CD4-positive, CD25-positive, alpha-beta regulatory T cell (primary cell): ENCODE data around the gene SAC3D1. TPM values are rescaled to one million over a fixed set of nuclear protein-coding genes. Genes with fewer than 3 reads are reported as not detected.

Experiments used
- ATAC-seq, 2 donors: fragments of 150-1000 bp; cut with Tn5 transposase; one replicate each; pipeline ENCODE4 v1.10.0; 2021; ENCODE audit warnings: low read depth in 2 of 2, moderate number of reproducible peaks in 2 of 2, moderate library complexity in 1 of 2
- DNase-seq, 3 donors: peaks; one replicate each; pipeline versions ENCODE4 v3.0.0 to v3.0.0-alpha.2; 2012 to 2022; ENCODE audit warnings: mixed read lengths in 1 of 3
- H3K27ac ChIP-seq: one replicate; pipeline ENCODE4 v1.7.0; 2013; ENCODE audit warnings: mild to moderate bottlenecking, low read length; ENCODE audit not compliant: insufficient read depth, poor library complexity, severe bottlenecking
- H3K27me3 ChIP-seq: one replicate; pipeline ENCODE4 v1.7.0; 2013; ENCODE audit warnings: low read length; ENCODE audit not compliant: control insufficient read depth, insufficient read depth
- H3K36me3 ChIP-seq: one replicate; pipeline ENCODE4 v1.7.0; 2013; ENCODE audit warnings: mild to moderate bottlenecking, low read length, moderate library complexity; ENCODE audit not compliant: control insufficient read depth, insufficient read depth
- H3K4me1 ChIP-seq: 2 replicates; pipeline ENCODE4 v1.7.0; 2013; ENCODE audit warnings: mild to moderate bottlenecking, low read length; ENCODE audit not compliant: insufficient read depth, control insufficient read depth, poor library complexity, severe bottlenecking
- H3K4me3 ChIP-seq: one replicate; pipeline ENCODE4 v1.7.0; 2013; ENCODE audit warnings: low read depth, mild to moderate bottlenecking, low read length, moderate library complexity
- H3K9me3 ChIP-seq, 2 experiments: 1 replicate in 1 of 2; 2 replicates in 1 of 2; pipeline ENCODE4 v1.7.0; 2013; ENCODE audit warnings: low read length in 2 of 2, mild to moderate bottlenecking in 1 of 2, moderate library complexity in 1 of 2; ENCODE audit not compliant: control insufficient read depth in 2 of 2
- H3K27ac Mint-ChIP-seq, 3 donors: one replicate each; pipeline ENCODE4 v1.8.0; 2020 to 2022; ENCODE audit warnings: mild to moderate bottlenecking in 3 of 3, mixed read lengths in 3 of 3, moderate library complexity in 2 of 3
- H3K27me3 Mint-ChIP-seq: one replicate; pipeline ENCODE4 v1.8.0; 2022; ENCODE audit warnings: mild to moderate bottlenecking, mixed read lengths
- H3K36me3 Mint-ChIP-seq: one replicate; pipeline ENCODE4 v1.8.0; 2020; ENCODE audit warnings: mixed read lengths
- H3K4me1 Mint-ChIP-seq, 4 donors: one replicate each; pipeline ENCODE4 v1.8.0; 2020 to 2022; ENCODE audit warnings: mixed read lengths in 4 of 4, mild to moderate bottlenecking in 1 of 4
- H3K4me3 Mint-ChIP-seq, 4 donors: one replicate each; pipeline ENCODE4 v1.8.0; 2020 to 2022; ENCODE audit warnings: mild to moderate bottlenecking in 4 of 4, mixed read lengths in 4 of 4, moderate library complexity in 3 of 4
- H3K9me3 Mint-ChIP-seq, 7 donors: one replicate each; pipeline ENCODE4 v1.8.0; 2020 to 2022; ENCODE audit warnings: mixed read lengths in 7 of 7, mild to moderate bottlenecking in 3 of 7, moderate library complexity in 2 of 7
- polyA plus RNA-seq, 4 donors: library from polyadenylated mRNA; unstranded; fragments of 300-500 nt; fragmentation: Illumina TruSeq; gene quantifications; one replicate each; pipeline ENCODE4 v1.2.3, GENCODE V29; 2021
- total RNA-seq: library from RNA; stranded (reverse); gene quantifications from one replicate; pipeline ENCODE4 v1.2.3, GENCODE V29; 2022

Gene SAC3D1
- total and polyA plus RNA-seq, 5 donors from 2014 or later = 4.2 to 15.3 (median 12.8) TPM

- Mint-ChIP-seq H3K27me3 (peaks cover 7% of the 10 kb centered on the region), H3K27ac (no peak overlapping the region), H3K4me3 (no peak overlapping the region), H3K4me1 (peaks cover 0 to 4% (median 2%) of the 10 kb centered on the region in 4 donors), H3K9me3 (no peaks in the 10 kb centered on the region), H3K36me3 (no peaks in the 10 kb centered on the region)
- no peak for DNase-seq
- no peaks in the 10 kb centered on the region for H3K9me3 ChIP-seq
- H3K4me3 ChIP-seq = no peak overlapping the region
- no peaks in the 10 kb centered on the region for H3K4me1 ChIP-seq
- no peak overlapping the region for H3K27ac ChIP-seq
- H3K36me3 ChIP-seq = no peaks in the 10 kb centered on the region
- ATAC-seq = no peak
- no peaks in the 10 kb centered on the region for H3K27me3 ChIP-seq
Measured at GRCh38 chr11:65063532-65063931, 22.5 kb downstream of the SAC3D1 start.

GRCh38 chr11:65064847-65065240, 23.8 kb downstream of the SAC3D1 start:
- Histone ChIP-seq H3K27ac (no peak overlapping the region), H3K4me1 (no peaks in the 10 kb centered on the region), H3K4me3 (no peak overlapping the region), H3K9me3 (no peaks in the 10 kb centered on the region), H3K27me3 (no peaks in the 10 kb centered on the region), H3K36me3 (no peaks in the 10 kb centered on the region)
- H3K27me3 Mint-ChIP-seq = peaks cover 4% of the 10 kb centered on the region
- DNase-seq (no peak), ATAC-seq (no peak)
- H3K4me3 Mint-ChIP-seq = no peak overlapping the region
- peak overlapping the region in 1 of 3 donors; percentile 34 for H3K27ac Mint-ChIP-seq
- H3K4me1 Mint-ChIP-seq = peaks cover 0 to 4% (median 2%) of the 10 kb centered on the region in 4 donors
- no peaks in the 10 kb centered on the region for H3K36me3 Mint-ChIP-seq
- H3K9me3 Mint-ChIP-seq = no peaks in the 10 kb centered on the region

GRCh38 chr11:65065851-65066250, 24.8 kb downstream of the SAC3D1 start:
- ATAC-seq = no peak

GRCh38 chr11:65066315-65066714, 25.3 kb downstream of the SAC3D1 start:
- no peak overlapping the region for H3K27ac Mint-ChIP-seq
- Histone ChIP-seq H3K27me3 (no peaks in the 10 kb centered on the region), H3K36me3 (no peaks in the 10 kb centered on the region), H3K4me3 (no peak overlapping the region), H3K27ac (no peak overlapping the region), H3K9me3 (no peaks in the 10 kb centered on the region), H3K4me1 (no peaks in the 10 kb centered on the region)
- H3K4me3 Mint-ChIP-seq = no peak overlapping the region
- no peaks in the 10 kb centered on the region for H3K9me3 Mint-ChIP-seq
- no peaks in the 10 kb centered on the region for H3K4me1 Mint-ChIP-seq
- ATAC-seq (no peak), DNase-seq (no peak)
- H3K36me3 Mint-ChIP-seq = no peaks in the 10 kb centered on the region
- peaks cover 4% of the 10 kb centered on the region for H3K27me3 Mint-ChIP-seq

More at GRCh38 chr11:65065851-65066250, 24.8 kb downstream of the SAC3D1 start:
- no peaks in the 10 kb centered on the region for H3K36me3 Mint-ChIP-seq
- no peak for DNase-seq
- H3K4me1 Mint-ChIP-seq = peaks cover 0 to 2% (median 0%) of the 10 kb centered on the region in 4 donors
- H3K27me3 ChIP-seq = no peaks in the 10 kb centered on the region
- H3K4me1 ChIP-seq = no peaks in the 10 kb centered on the region
- H3K27ac ChIP-seq = no peak overlapping the region
- no peaks in the 10 kb centered on the region for H3K36me3 ChIP-seq
- H3K9me3 ChIP-seq = no peaks in the 10 kb centered on the region
- H3K4me3 ChIP-seq = no peak overlapping the region
- H3K27me3 Mint-ChIP-seq = peaks cover 4% of the 10 kb centered on the region
- H3K27ac Mint-ChIP-seq = no peak overlapping the region
- H3K9me3 Mint-ChIP-seq = no peaks in the 10 kb centered on the region
- H3K4me3 Mint-ChIP-seq = no peak overlapping the region

- no peaks in the 10 kb centered on the region for H3K9me3 Mint-ChIP-seq
- no peaks in the 10 kb centered on the region for H3K36me3 Mint-ChIP-seq
Measured at GRCh38 chr11:65066805-65067291, 25.8 kb downstream of the SAC3D1 start.

GRCh38 chr11:65067446-65067845, 26.4 kb downstream of the SAC3D1 start:
- H3K4me3 ChIP-seq = no peak overlapping the region
- H3K4me1 ChIP-seq = no peaks in the 10 kb centered on the region
- no peak for ATAC-seq
- H3K27ac ChIP-seq = no peak overlapping the region
- no peaks in the 10 kb centered on the region for H3K36me3 Mint-ChIP-seq
- H3K27me3 Mint-ChIP-seq = no peaks in the 10 kb centered on the region
- H3K36me3 ChIP-seq = no peaks in the 10 kb centered on the region
- H3K9me3 ChIP-seq = no peaks in the 10 kb centered on the region
- no peaks in the 10 kb centered on the region for H3K9me3 Mint-ChIP-seq
- no peak for DNase-seq
- no peaks in the 10 kb centered on the region for H3K27me3 ChIP-seq
- H3K4me1 Mint-ChIP-seq = no peaks in the 10 kb centered on the region
- H3K27ac Mint-ChIP-seq = no peak overlapping the region
- no peak overlapping the region for H3K4me3 Mint-ChIP-seq

More at GRCh38 chr11:65066805-65067291, 25.8 kb downstream of the SAC3D1 start:
- Histone ChIP-seq H3K27ac (no peak overlapping the region), H3K36me3 (no peaks in the 10 kb centered on the region), H3K9me3 (no peaks in the 10 kb centered on the region), H3K4me1 (no peaks in the 10 kb centered on the region), H3K27me3 (no peaks in the 10 kb centered on the region), H3K4me3 (no peak overlapping the region)
- Mint-ChIP-seq H3K27me3 (peaks cover 4% of the 10 kb centered on the region), H3K4me3 (no peak overlapping the region), H3K27ac (no peak overlapping the region), H3K4me1 (no peaks in the 10 kb centered on the region)
- DNase-seq (no peak), ATAC-seq (no peak)

GRCh38 chr11:65069217-65069616, 28.2 kb downstream of the SAC3D1 start:
- ATAC-seq = no peak
- H3K4me3 Mint-ChIP-seq = no peak overlapping the region
- no peak overlapping the region for H3K4me3 ChIP-seq
- H3K36me3 Mint-ChIP-seq = no peaks in the 10 kb centered on the region
- no peaks in the 10 kb centered on the region for H3K36me3 ChIP-seq
- no peaks in the 10 kb centered on the region for H3K27me3 ChIP-seq
- H3K9me3 Mint-ChIP-seq = no peaks in the 10 kb centered on the region
- H3K27me3 Mint-ChIP-seq = no peaks in the 10 kb centered on the region
- no peak overlapping the region for H3K27ac Mint-ChIP-seq
- no peak for DNase-seq
- H3K9me3 ChIP-seq = no peaks in the 10 kb centered on the region
- no peak overlapping the region for H3K27ac ChIP-seq
- no peaks in the 10 kb centered on the region for H3K4me1 ChIP-seq
- no peaks in the 10 kb centered on the region for H3K4me1 Mint-ChIP-seq

GRCh38 chr11:65071907-65072630, 31.1 kb downstream of the SAC3D1 start:
- peak overlapping the region in 1 of 3 donors; percentile 28 for H3K27ac Mint-ChIP-seq
- H3K27ac ChIP-seq = no peak overlapping the region

More at GRCh38 chr11:65071907-65072630, 31.1 kb downstream of the SAC3D1 start:
- no peaks in the 10 kb centered on the region for H3K27me3 ChIP-seq
- H3K4me3 ChIP-seq = no peak overlapping the region
- H3K36me3 ChIP-seq = no peaks in the 10 kb centered on the region
- Mint-ChIP-seq H3K27me3 (no peaks in the 10 kb centered on the region), H3K4me3 (no peak overlapping the region), H3K36me3 (no peaks in the 10 kb centered on the region), H3K4me1 (no peaks in the 10 kb centered on the region), H3K9me3 (no peaks in the 10 kb centered on the region)
- no peaks in the 10 kb centered on the region for H3K9me3 ChIP-seq
- ATAC-seq (no peak), DNase-seq (no peak)
- no peaks in the 10 kb centered on the region for H3K4me1 ChIP-seq
